Stimulated activated CD8-positive, alpha-beta memory T cell treated with anti-CD3 and anti-CD28 coated beads, Interleukin-15, amount 100 ng/mL, for 1 hour (primary cell): ENCODE measurements around the gene WFIKKN2.
"Not testable (repeated sequence)": the region's sequence is repeated elsewhere in the genome, so short reads cannot be mapped to it uniquely, and the experiment has no call there.

ENCODE experiments used
- DNase-seq: peaks from one replicate; pipeline ENCODE4 v3.0.0-alpha.2; 2020; ENCODE audit warnings: low read depth

Gene WFIKKN2

GRCh38 chr17:50835301-50836234, at the start of gene WFIKKN2:
Gene WFIKKN2 (plus strand): TSS chr17:50835586. CDS start chr17:50835938, 352 bp downstream.
- no peak for DNase-seq

GRCh38 chr17:50785946-50786570, 49.3 kb upstream of the WFIKKN2 start:
- no peak for DNase-seq

GRCh38 chr17:50787106-50787505, 48.3 kb upstream of the WFIKKN2 start:
- no peak for DNase-seq

GRCh38 chr17:50790618-50791017, 44.8 kb upstream of the WFIKKN2 start:
- no peak for DNase-seq

GRCh38 chr17:50792132-50792531, 43.3 kb upstream of the WFIKKN2 start:
- DNase-seq, result no peak

GRCh38 chr17:50793007-50793406, 42.4 kb upstream of the WFIKKN2 start:
- DNase-seq, result no peak

GRCh38 chr17:50794361-50794760, 41.0 kb upstream of the WFIKKN2 start:
- no peak for DNase-seq

- DNase-seq, result no peak
Measured at GRCh38 chr17:50797135-50797810, 38.1 kb upstream of the WFIKKN2 start.

GRCh38 chr17:50798424-50799288, 36.7 kb upstream of the WFIKKN2 start:
- DNase-seq, result no peak

- DNase-seq, result no peak
Measured at GRCh38 chr17:50799582-50799981, 35.8 kb upstream of the WFIKKN2 start.

- no peak for DNase-seq
Measured at GRCh38 chr17:50800196-50800700, 35.1 kb upstream of the WFIKKN2 start.

GRCh38 chr17:50802609-50803571, 32.5 kb upstream of the WFIKKN2 start:
- DNase-seq, result no peak

GRCh38 chr17:50803676-50804075, 31.7 kb upstream of the WFIKKN2 start:
- no peak for DNase-seq

- DNase-seq, result not testable (repeated sequence)
Measured at GRCh38 chr17:50804749-50805475, 30.5 kb upstream of the WFIKKN2 start.

- no peak for DNase-seq
Measured at GRCh38 chr17:50805486-50805885, 29.9 kb upstream of the WFIKKN2 start.

GRCh38 chr17:50806141-50806643, 29.2 kb upstream of the WFIKKN2 start:
- no peak for DNase-seq

- no peak for DNase-seq
Measured at GRCh38 chr17:50807009-50807408, 28.4 kb upstream of the WFIKKN2 start.

- no peak for DNase-seq
Measured at GRCh38 chr17:50807675-50808074, 27.7 kb upstream of the WFIKKN2 start.

- DNase-seq, result no peak
Measured at GRCh38 chr17:50808413-50808812, 27.0 kb upstream of the WFIKKN2 start.
